ENCODE measurements around the gene CD300E. TPM values are rescaled to one million over a fixed set of nuclear protein-coding genes. Genes with fewer than 3 reads are reported as not detected.

Gene CD300E
- total RNA-seq, 1 experiment from 2014 or later, result not detected

DNA sequence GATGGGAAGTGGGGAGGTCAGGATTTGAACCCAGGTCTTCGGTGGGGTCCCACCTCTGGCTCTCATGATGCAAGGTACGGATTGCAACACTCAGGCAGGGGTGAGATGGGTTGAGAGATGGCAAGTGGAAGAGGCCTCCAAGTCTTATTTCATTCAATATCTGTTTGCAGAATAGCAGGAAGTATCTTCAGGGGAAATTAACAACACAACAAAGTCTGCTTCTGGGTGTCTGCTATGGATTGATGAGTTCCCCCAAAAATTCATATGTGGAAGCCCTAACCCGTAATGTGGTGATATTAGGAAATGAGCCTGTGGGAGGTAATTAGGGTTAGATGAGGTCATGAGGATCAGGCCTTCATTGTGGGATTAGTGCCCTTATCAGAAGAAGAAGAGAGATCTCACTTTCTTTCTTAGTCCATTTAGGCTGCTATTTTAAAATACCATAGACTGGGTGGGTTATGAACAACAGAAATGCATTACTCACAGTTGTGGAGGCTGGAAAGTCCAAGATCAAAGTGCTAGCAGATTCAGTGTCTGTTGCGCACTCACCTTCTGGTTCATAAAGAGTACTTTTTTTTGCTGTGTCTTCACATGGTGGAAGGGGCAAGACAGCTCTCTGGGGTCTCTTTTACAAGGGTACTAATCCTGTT lies 51.8 kb downstream of the CD300E start:
- Histone ChIP-seq H2AFZ (ENCODE audit: low read depth, low read length, poor library complexity, severe bottlenecking) (no peak overlapping the region), H3K36me3 (ENCODE audit: control insufficient read depth in 1 of 2, insufficient read depth in 2 of 2, low read length in 2 of 2) (no peaks in the 10 kb centered on the region), H3K4me3 (replicated peaks in 1 of 2; ENCODE audit: low read depth in 1 of 2, low read length in 2 of 2) (no peak overlapping the region), H3K27me3 (ENCODE audit: insufficient read depth, low read length) (peaks cover 24% of the 10 kb centered on the region), H3K9me3 (ENCODE audit: control insufficient read depth in 1 of 2, insufficient read depth in 1 of 2, low read depth in 1 of 2, low read length in 2 of 2) (no peaks in the 10 kb centered on the region), H3K79me2 (ENCODE audit: insufficient read depth, low read length) (no peaks in the 10 kb centered on the region), H3K9me2 (ENCODE audit: insufficient read depth) (no peaks in the 10 kb centered on the region), H4K20me1 (ENCODE audit: insufficient read depth) (no peaks in the 10 kb centered on the region), H3K27ac (ENCODE audit: low read depth, low read length) (no peak overlapping the region), H3K4me1 (ENCODE audit: control insufficient read depth in 1 of 2, insufficient read depth in 2 of 2, low read length in 2 of 2) (peaks cover 14 to 21% of the 10 kb centered on the region in 2 experiments), H3K9ac (ENCODE audit: low read length) (no peak overlapping the region), H3K4me2 (ENCODE audit: low read length) (no peak overlapping the region)
- ChIA-PET POLR2A (no interaction called here), RAD21 (ENCODE audit: low non-redundant PET in 1 of 2, low total read pairs in 2 of 2, uncharacterized antibody in 2 of 2, unreplicated experiment in 2 of 2) (no interaction called here), CTCF (interaction anchor here (0.8 to 2.2 kb wide), 2 partner anchors 10 to 86 kb away, joined by 3 to 5 read pairs; no protein-coding TSS in a partner anchor)
- TF ChIP-seq ELF1 (IDR thresholded peaks at IDR 0.05; ENCODE audit: borderline replicate concordance, low read depth), result no peak
- TF ChIP-seq YY1 (IDR thresholded peaks at IDR 0.05; ENCODE audit: extremely low read depth, insufficient replicate concordance, low read depth, low read length), result no peak
- TF ChIP-seq, protein P1, sequence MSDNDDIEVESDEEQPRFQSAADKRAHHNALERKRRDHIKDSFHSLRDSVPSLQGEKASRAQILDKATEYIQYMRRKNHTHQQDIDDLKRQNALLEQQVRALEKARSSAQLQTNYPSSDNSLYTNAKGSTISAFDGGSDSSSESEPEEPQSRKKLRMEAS (IDR thresholded peaks at IDR 0.05), result no peak
- no peak for TF ChIP-seq ZNF274 (IDR thresholded peaks at IDR 0.05; ENCODE audit: low read depth, low read length)
- TF ChIP-seq CEBPB (IDR thresholded peaks at IDR 0.05; ENCODE audit: low read depth), result no peak
- TF ChIP-seq ZFX (IDR thresholded peaks at IDR 0.05), result no peak
- TF ChIP-seq, protein P2, sequence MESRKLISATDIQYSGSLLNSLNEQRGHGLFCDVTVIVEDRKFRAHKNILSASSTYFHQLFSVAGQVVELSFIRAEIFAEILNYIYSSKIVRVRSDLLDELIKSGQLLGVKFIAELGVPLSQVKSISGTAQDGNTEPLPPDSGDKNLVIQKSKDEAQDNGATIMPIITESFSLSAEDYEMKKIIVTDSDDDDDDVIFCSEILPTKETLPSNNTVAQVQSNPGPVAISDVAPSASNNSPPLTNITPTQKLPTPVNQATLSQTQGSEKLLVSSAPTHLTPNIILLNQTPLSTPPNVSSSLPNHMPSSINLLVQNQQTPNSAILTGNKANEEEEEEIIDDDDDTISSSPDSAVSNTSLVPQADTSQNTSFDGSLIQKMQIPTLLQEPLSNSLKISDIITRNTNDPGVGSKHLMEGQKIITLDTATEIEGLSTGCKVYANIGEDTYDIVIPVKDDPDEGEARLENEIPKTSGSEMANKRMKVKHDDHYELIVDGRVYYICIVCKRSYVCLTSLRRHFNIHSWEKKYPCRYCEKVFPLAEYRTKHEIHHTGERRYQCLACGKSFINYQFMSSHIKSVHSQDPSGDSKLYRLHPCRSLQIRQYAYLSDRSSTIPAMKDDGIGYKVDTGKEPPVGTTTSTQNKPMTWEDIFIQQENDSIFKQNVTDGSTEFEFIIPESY (IDR thresholded peaks at IDR 0.05; ENCODE audit: extremely low read depth, insufficient replicate concordance, low read length), result no peak
- TF ChIP-seq, protein P3, sequence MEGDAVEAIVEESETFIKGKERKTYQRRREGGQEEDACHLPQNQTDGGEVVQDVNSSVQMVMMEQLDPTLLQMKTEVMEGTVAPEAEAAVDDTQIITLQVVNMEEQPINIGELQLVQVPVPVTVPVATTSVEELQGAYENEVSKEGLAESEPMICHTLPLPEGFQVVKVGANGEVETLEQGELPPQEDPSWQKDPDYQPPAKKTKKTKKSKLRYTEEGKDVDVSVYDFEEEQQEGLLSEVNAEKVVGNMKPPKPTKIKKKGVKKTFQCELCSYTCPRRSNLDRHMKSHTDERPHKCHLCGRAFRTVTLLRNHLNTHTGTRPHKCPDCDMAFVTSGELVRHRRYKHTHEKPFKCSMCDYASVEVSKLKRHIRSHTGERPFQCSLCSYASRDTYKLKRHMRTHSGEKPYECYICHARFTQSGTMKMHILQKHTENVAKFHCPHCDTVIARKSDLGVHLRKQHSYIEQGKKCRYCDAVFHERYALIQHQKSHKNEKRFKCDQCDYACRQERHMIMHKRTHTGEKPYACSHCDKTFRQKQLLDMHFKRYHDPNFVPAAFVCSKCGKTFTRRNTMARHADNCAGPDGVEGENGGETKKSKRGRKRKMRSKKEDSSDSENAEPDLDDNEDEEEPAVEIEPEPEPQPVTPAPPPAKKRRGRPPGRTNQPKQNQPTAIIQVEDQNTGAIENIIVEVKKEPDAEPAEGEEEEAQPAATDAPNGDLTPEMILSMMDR (IDR thresholded peaks at IDR 0.05 in 2 of 3, conservative IDR thresholded peaks at IDR 0.05 in 1 of 3; ENCODE audit: borderline replicate concordance in 1 of 3, insufficient read depth in 1 of 3, low read depth in 2 of 3, low read length in 2 of 3), result no peak
- no peak for TF ChIP-seq SIN3A (IDR thresholded peaks at IDR 0.05; ENCODE audit: low read depth)
- TF ChIP-seq, protein P4, sequence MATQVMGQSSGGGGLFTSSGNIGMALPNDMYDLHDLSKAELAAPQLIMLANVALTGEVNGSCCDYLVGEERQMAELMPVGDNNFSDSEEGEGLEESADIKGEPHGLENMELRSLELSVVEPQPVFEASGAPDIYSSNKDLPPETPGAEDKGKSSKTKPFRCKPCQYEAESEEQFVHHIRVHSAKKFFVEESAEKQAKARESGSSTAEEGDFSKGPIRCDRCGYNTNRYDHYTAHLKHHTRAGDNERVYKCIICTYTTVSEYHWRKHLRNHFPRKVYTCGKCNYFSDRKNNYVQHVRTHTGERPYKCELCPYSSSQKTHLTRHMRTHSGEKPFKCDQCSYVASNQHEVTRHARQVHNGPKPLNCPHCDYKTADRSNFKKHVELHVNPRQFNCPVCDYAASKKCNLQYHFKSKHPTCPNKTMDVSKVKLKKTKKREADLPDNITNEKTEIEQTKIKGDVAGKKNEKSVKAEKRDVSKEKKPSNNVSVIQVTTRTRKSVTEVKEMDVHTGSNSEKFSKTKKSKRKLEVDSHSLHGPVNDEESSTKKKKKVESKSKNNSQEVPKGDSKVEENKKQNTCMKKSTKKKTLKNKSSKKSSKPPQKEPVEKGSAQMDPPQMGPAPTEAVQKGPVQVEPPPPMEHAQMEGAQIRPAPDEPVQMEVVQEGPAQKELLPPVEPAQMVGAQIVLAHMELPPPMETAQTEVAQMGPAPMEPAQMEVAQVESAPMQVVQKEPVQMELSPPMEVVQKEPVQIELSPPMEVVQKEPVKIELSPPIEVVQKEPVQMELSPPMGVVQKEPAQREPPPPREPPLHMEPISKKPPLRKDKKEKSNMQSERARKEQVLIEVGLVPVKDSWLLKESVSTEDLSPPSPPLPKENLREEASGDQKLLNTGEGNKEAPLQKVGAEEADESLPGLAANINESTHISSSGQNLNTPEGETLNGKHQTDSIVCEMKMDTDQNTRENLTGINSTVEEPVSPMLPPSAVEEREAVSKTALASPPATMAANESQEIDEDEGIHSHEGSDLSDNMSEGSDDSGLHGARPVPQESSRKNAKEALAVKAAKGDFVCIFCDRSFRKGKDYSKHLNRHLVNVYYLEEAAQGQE (IDR thresholded peaks at IDR 0.05; ENCODE audit: low read depth), result no peak
- TF ChIP-seq TCF7L2 (IDR thresholded peaks at IDR 0.05; ENCODE audit: borderline replicate concordance, extremely low read depth, insufficient read depth, insufficient read length), result no peak
- no peak for TF ChIP-seq POLR2AphosphoS5 (IDR thresholded peaks at IDR 0.05; ENCODE audit: low read depth, low read length)
- TF ChIP-seq EGR1 (IDR thresholded peaks at IDR 0.05; ENCODE audit: low read depth), result no peak
- TF ChIP-seq SP1 (IDR thresholded peaks at IDR 0.05; ENCODE audit: low read depth), result no peak
- intact Hi-C loops (cut with micrococcal nuclease), result no loop called here
- no TSS peak for BruUV-seq (replicated peaks)
- ATAC-seq (no peak), DNase-seq (ENCODE audit: low read depth, low spot score) (no peak)

Data from HCT116 (cell line).